ENCODE measurements around the gene ACTR3C.

DNA sequence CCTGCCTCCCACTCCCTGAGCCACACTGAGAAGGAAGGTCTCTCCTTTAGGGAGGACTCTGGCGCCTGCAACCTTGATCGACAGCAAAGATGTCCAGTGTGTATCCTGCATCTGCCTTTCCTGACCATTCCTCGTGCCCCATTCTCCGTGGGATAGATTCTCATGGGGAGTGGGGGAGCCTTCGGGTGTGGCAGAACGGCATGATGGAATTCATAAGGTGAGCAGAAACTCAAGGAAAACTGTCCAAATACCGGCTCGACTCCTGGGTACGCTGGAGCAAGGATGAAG is 18.7 kb upstream of the ACTR3C start:
- TF ChIP-seq, protein P1, sequence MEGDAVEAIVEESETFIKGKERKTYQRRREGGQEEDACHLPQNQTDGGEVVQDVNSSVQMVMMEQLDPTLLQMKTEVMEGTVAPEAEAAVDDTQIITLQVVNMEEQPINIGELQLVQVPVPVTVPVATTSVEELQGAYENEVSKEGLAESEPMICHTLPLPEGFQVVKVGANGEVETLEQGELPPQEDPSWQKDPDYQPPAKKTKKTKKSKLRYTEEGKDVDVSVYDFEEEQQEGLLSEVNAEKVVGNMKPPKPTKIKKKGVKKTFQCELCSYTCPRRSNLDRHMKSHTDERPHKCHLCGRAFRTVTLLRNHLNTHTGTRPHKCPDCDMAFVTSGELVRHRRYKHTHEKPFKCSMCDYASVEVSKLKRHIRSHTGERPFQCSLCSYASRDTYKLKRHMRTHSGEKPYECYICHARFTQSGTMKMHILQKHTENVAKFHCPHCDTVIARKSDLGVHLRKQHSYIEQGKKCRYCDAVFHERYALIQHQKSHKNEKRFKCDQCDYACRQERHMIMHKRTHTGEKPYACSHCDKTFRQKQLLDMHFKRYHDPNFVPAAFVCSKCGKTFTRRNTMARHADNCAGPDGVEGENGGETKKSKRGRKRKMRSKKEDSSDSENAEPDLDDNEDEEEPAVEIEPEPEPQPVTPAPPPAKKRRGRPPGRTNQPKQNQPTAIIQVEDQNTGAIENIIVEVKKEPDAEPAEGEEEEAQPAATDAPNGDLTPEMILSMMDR (IDR thresholded peaks at IDR 0.05): no peak
- no peak for TF ChIP-seq POLR2A (IDR thresholded peaks at IDR 0.05)

Measured in adrenal gland (tissue), 5 donors.